ENCODE results near the gene NF2.

GRCh38 chr22:29647954-29648737 lies 44.7 kb downstream of the NF2 start:
- TF ChIP-seq CTCF (conservative IDR thresholded peaks at IDR 0.05; ENCODE audit: low read depth in 2 of 2) (no peak), EZH2phosphoT487 (IDR thresholded peaks at IDR 0.05; ENCODE audit: unreplicated experiment) (no peak), JUNB (IDR thresholded peaks at IDR 0.05; ENCODE audit: unreplicated experiment) (no peak), EZH2 (IDR thresholded peaks at IDR 0.05; ENCODE audit: low read depth, unreplicated experiment) (no peak), POLR2AphosphoS5 (IDR thresholded peaks at IDR 0.05; ENCODE audit: low read depth) (no peak), CREB1 (CRISPR knock-in tag; IDR thresholded peaks at IDR 0.05; ENCODE audit: low read depth) (no peak), ZNF114 (CRISPR knock-in tag; IDR thresholded peaks at IDR 0.05) (no peak), ZNF331 (CRISPR knock-in tag; IDR thresholded peaks at IDR 0.05; ENCODE audit: low read depth) (no peak), NANOG (IDR thresholded peaks at IDR 0.05; ENCODE audit: borderline replicate concordance) (no peak)
- TF ChIP-seq, protein P1, sequence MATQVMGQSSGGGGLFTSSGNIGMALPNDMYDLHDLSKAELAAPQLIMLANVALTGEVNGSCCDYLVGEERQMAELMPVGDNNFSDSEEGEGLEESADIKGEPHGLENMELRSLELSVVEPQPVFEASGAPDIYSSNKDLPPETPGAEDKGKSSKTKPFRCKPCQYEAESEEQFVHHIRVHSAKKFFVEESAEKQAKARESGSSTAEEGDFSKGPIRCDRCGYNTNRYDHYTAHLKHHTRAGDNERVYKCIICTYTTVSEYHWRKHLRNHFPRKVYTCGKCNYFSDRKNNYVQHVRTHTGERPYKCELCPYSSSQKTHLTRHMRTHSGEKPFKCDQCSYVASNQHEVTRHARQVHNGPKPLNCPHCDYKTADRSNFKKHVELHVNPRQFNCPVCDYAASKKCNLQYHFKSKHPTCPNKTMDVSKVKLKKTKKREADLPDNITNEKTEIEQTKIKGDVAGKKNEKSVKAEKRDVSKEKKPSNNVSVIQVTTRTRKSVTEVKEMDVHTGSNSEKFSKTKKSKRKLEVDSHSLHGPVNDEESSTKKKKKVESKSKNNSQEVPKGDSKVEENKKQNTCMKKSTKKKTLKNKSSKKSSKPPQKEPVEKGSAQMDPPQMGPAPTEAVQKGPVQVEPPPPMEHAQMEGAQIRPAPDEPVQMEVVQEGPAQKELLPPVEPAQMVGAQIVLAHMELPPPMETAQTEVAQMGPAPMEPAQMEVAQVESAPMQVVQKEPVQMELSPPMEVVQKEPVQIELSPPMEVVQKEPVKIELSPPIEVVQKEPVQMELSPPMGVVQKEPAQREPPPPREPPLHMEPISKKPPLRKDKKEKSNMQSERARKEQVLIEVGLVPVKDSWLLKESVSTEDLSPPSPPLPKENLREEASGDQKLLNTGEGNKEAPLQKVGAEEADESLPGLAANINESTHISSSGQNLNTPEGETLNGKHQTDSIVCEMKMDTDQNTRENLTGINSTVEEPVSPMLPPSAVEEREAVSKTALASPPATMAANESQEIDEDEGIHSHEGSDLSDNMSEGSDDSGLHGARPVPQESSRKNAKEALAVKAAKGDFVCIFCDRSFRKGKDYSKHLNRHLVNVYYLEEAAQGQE (IDR thresholded peaks at IDR 0.05; ENCODE audit: unreplicated experiment), result no peak
- TF ChIP-seq, protein P2, sequence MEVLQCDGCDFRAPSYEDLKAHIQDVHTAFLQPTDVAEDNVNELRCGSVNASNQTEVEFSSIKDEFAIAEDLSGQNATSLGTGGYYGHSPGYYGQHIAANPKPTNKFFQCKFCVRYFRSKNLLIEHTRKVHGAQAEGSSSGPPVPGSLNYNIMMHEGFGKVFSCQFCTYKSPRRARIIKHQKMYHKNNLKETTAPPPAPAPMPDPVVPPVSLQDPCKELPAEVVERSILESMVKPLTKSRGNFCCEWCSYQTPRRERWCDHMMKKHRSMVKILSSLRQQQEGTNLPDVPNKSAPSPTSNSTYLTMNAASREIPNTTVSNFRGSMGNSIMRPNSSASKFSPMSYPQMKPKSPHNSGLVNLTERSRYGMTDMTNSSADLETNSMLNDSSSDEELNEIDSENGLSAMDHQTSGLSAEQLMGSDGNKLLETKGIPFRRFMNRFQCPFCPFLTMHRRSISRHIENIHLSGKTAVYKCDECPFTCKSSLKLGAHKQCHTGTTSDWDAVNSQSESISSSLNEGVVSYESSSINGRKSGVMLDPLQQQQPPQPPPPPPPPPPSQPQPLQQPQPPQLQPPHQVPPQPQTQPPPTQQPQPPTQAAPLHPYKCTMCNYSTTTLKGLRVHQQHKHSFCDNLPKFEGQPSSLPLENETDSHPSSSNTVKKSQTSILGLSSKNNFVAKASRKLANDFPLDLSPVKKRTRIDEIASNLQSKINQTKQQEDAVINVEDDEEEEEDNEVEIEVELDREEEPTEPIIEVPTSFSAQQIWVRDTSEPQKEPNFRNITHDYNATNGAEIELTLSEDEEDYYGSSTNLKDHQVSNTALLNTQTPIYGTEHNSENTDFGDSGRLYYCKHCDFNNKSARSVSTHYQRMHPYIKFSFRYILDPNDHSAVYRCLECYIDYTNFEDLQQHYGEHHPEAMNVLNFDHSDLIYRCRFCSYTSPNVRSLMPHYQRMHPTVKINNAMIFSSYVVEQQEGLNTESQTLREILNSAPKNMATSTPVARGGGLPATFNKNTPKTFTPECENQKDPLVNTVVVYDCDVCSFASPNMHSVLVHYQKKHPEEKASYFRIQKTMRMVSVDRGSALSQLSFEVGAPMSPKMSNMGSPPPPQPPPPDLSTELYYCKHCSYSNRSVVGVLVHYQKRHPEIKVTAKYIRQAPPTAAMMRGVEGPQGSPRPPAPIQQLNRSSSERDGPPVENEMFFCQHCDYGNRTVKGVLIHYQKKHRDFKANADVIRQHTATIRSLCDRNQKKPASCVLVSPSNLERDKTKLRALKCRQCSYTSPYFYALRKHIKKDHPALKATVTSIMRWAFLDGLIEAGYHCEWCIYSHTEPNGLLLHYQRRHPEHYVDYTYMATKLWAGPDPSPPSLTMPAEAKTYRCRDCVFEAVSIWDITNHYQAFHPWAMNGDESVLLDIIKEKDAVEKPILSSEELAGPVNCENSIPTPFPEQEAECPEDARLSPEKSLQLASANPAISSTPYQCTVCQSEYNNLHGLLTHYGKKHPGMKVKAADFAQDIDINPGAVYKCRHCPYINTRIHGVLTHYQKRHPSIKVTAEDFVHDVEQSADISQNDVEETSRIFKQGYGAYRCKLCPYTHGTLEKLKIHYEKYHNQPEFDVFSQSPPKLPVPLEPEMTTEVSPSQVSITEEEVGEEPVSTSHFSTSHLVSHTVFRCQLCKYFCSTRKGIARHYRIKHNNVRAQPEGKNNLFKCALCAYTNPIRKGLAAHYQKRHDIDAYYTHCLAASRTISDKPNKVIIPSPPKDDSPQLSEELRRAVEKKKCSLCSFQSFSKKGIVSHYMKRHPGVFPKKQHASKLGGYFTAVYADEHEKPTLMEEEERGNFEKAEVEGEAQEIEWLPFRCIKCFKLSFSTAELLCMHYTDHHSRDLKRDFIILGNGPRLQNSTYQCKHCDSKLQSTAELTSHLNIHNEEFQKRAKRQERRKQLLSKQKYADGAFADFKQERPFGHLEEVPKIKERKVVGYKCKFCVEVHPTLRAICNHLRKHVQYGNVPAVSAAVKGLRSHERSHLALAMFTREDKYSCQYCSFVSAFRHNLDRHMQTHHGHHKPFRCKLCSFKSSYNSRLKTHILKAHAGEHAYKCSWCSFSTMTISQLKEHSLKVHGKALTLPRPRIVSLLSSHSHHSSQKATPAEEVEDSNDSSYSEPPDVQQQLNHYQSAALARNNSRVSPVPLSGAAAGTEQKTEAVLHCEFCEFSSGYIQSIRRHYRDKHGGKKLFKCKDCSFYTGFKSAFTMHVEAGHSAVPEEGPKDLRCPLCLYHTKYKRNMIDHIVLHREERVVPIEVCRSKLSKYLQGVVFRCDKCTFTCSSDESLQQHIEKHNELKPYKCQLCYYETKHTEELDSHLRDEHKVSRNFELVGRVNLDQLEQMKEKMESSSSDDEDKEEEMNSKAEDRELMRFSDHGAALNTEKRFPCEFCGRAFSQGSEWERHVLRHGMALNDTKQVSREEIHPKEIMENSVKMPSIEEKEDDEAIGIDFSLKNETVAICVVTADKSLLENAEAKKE (CRISPR knock-in tag; IDR thresholded peaks at IDR 0.05), result no peak
